DND-41 (cell line): ENCODE measurements around the gene HIBCH.

Source experiments
- EZH2 ChIP-seq: IDR thresholded peaks from 3 replicates; pipeline ENCODE4 v1.6.1; 2012; ENCODE audit warnings: borderline replicate concordance, low read depth, mild to moderate bottlenecking, moderate library complexity, low read length, inconsistent platforms; ENCODE audit not compliant: severe bottlenecking
- TF ChIP-seq, protein P1 (sequence below): IDR thresholded peaks from 2 replicates; pipeline ENCODE4 v1.5.1; 2012; ENCODE audit warnings: borderline replicate concordance, low read length, moderate library complexity, mild to moderate bottlenecking; ENCODE audit not compliant: poor library complexity, severe bottlenecking; ENCODE audit errors: extremely low read depth

DNA sequence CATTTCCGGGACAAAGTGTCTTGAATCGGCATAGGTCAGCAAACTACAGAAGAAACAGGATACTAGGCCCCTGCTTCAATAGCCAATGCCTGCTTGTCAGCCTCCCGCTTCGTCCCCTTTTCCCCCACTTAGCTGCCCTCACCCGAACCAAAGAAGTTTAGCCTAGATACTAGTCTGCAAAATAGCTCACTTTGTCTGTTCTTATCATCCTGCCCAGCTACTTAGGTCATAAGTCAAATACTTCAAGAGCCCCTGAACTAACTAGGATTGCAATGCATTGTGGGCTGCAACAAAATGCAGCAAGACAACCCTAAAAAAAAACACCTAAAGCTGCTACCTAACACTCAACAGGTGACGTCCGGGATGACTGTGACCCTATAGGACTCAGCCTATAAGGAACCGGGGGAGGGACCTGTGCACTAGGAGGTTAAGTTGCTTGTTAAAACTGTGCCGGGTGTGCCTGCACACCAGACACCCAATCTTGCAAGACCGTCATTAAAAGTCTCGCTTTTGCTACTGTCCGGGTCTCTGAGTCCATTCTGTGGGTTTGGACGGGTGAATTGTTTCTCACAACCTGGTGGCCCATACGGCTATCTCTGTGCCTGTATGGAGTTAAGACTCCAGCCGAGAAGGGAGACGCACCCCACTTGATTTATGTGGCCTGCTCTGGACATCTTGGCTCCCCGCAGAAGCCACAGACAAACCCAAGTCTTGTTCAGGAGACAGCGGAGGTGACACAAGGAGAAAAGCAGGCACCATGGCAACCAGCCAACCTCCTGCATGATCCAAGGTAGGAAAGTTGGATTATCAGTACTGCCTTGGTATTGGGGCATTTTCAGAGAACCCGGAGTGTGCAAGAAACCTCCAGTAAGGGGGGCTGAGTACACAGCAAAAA is 105.9 kb downstream of the HIBCH start:
- TF ChIP-seq, protein P1, sequence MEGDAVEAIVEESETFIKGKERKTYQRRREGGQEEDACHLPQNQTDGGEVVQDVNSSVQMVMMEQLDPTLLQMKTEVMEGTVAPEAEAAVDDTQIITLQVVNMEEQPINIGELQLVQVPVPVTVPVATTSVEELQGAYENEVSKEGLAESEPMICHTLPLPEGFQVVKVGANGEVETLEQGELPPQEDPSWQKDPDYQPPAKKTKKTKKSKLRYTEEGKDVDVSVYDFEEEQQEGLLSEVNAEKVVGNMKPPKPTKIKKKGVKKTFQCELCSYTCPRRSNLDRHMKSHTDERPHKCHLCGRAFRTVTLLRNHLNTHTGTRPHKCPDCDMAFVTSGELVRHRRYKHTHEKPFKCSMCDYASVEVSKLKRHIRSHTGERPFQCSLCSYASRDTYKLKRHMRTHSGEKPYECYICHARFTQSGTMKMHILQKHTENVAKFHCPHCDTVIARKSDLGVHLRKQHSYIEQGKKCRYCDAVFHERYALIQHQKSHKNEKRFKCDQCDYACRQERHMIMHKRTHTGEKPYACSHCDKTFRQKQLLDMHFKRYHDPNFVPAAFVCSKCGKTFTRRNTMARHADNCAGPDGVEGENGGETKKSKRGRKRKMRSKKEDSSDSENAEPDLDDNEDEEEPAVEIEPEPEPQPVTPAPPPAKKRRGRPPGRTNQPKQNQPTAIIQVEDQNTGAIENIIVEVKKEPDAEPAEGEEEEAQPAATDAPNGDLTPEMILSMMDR = no peak
- TF ChIP-seq EZH2 = no peak
